ENCODE results near the gene RAB5IF.

The RAB5IF gene

GRCh38 chr20:36641506-36641843 is 35.9 kb downstream of the RAB5IF start:
- TF ChIP-seq SIN3A (IDR thresholded peaks at IDR 0.05; ENCODE audit: borderline replicate concordance, insufficient read depth, low read length) (no peak), REST (IDR thresholded peaks at IDR 0.05; ENCODE audit: insufficient read depth in 1 of 2, low read depth in 2 of 2, low read length in 2 of 2) (no peak)

- TF ChIP-seq POLR2AphosphoS5 (IDR thresholded peaks at IDR 0.05; ENCODE audit: low read depth, low read length) (no peak), REST (IDR thresholded peaks at IDR 0.05; ENCODE audit: insufficient read depth in 1 of 2, low read depth in 2 of 2, low read length in 2 of 2) (no peak), FOXP2 (optimal IDR thresholded peaks at IDR 0.05; ENCODE audit: borderline replicate concordance, extremely low read depth, extremely low read length, insufficient read depth) (no peak), SIN3A (IDR thresholded peaks at IDR 0.05; ENCODE audit: borderline replicate concordance, insufficient read depth, low read length) (no peak), TAF1 (IDR thresholded peaks at IDR 0.05; ENCODE audit: borderline replicate concordance, insufficient read depth, low read length) (no peak)
Observed at GRCh38 chr20:36642136-36642535, 36.6 kb downstream of the RAB5IF start.

DNA sequence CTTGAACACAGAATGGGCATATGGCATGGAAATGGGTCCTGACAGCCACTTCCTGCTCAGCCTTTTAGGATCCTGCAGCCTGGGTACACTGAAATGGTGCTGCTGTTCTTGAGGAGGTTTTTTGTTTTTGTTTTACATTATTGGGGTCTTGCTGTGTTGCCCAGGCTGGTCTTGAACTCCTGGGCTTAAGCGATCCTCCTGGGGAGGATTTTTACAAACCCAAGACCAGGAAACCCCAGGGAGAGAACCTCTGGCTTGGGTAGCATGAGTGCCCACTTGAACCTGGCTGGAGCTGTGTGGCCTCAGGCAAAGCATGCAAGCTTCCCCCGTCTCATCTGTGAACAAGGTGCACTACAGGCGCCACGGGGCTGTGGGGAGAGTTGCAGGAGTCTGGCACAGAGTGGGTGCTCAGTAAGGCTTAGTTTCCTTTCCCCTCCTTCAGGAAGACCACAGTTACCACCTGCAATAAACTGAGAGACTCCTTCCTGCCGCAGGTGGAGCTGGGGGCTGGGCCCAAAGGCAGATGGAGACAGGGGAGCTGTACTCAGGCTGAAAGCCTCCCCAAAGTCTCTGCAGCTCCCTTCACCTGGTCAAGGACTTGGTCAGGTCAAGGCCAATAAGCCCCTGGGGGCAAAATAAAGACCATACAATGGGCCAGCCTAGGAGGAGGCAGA is 38.6 kb downstream of the RAB5IF start:
- TF ChIP-seq SIN3A (IDR thresholded peaks at IDR 0.05; ENCODE audit: borderline replicate concordance, insufficient read depth, low read length) (no peak), TAF1 (IDR thresholded peaks at IDR 0.05; ENCODE audit: borderline replicate concordance, insufficient read depth, low read length) (no peak), REST (IDR thresholded peaks at IDR 0.05; ENCODE audit: insufficient read depth in 1 of 2, low read depth in 2 of 2, low read length in 2 of 2) (no peak)

DNA sequence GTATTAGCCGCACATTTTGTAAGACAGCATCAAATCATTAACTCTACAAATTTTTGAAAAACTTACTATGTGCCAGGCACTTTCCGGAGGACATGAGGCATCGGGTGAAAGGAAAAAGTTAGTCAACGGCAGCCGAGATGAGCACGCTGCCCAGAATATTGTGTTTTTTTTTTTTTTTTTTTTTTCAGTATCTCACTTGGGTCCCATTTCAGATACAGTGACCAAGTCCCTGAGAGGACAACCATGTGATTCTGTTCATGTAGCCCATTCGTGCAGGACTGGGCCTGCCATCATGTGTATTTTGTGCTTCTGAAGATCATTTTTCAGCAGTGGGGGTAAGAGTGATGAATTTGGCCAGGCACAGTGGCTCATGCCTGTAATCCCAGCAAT is 39.1 kb downstream of the RAB5IF start:
- TF ChIP-seq REST (IDR thresholded peaks at IDR 0.05; ENCODE audit: insufficient read depth in 1 of 2, low read depth in 2 of 2, low read length in 2 of 2), result no peak

- TF ChIP-seq REST (IDR thresholded peaks at IDR 0.05; ENCODE audit: insufficient read depth in 1 of 2, low read depth in 2 of 2, low read length in 2 of 2) (no peak), FOXP2 (optimal IDR thresholded peaks at IDR 0.05; ENCODE audit: borderline replicate concordance, extremely low read depth, extremely low read length, insufficient read depth) (no peak), TAF1 (IDR thresholded peaks at IDR 0.05; ENCODE audit: borderline replicate concordance, insufficient read depth, low read length) (no peak), POLR2AphosphoS5 (IDR thresholded peaks at IDR 0.05; ENCODE audit: low read depth, low read length) (no peak), SIN3A (IDR thresholded peaks at IDR 0.05; ENCODE audit: borderline replicate concordance, insufficient read depth, low read length) (no peak)
Observed at GRCh38 chr20:36645353-36645752, 39.8 kb downstream of the RAB5IF start.

All from PFSK-1 (cell line).